ENCODE results near the gene MRI1. TPM values are rescaled to one million over a fixed set of nuclear protein-coding genes. Genes with fewer than 3 reads are reported as not detected.
A peak's percentile ranks its signal among the peaks of the same experiment; 100 is the strongest.
"Not testable (repeated sequence)": the region's sequence is repeated elsewhere in the genome, so short reads cannot be mapped to it uniquely, and the experiment has no call there.

The MRI1 gene
- total RNA-seq, 1 experiment from 2014 or later, result 20.2 TPM

DNA sequence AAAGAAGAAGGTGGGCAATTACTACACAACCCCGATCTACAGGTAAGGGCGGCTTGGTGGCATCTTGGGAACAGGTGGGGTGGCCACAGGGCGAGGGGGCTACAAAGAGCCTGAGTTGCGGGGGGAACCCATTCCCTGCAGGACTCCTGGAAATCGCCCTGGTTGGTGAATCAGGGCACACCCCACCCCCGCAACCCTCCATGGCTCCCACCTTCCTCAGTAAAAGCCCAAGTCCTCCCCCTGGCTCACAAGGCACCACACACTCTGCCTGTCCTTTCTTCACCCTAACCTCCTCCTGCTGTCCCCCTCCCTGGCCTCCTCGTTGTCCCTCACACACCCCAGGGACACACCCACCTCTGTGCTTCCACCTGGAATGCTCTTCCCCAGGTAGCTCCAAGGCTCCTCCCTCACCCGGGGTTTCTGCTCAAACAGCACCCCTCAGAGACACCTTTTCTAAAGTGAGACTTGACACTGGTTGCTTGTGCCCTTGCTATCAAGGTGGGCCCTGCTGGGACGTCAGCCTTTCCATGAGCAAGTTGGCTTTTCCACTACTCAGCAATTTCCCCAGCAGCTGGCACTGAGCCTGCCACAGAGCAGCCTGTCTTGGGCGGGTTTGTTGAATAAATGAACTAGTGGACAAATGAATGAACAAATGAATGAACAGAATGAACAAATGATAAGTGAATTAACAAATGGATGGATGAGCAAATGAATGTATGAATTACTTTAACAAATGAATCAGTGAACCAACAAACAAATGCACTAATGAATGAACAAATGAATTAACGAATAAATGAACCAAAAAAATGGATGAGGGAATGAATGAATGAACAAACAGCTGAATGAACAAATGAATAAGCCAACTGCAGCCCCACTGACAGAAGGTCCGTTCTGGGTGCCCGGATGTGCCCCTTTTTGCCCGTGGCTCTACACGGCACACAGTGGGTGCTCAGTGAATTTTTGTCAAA, 6.2 kb upstream of the MRI1 start:
- DNase-seq (ENCODE audit: extremely low read depth, low read depth), result no peak

DNA sequence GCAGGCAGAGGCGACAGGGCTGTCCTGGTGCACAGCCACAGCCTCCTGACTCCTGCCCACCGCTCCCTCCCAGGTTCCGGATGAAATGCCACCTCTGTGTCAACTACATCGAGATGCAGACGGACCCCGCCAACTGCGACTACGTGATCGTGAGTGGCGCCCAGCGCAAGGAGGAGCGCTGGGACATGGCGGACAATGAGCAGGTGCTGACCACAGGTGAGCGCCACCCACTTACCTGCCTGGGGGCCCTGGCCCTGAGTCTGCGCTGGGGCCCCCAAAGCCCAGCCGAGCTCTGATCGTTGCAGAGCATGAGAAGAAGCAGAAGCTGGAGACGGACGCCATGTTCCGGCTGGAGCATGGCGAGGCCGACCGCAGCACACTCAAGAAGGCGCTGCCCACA, 5.5 kb upstream of the MRI1 start:
- DNase-seq (ENCODE audit: extremely low read depth, low read depth), result no peak

DNA sequence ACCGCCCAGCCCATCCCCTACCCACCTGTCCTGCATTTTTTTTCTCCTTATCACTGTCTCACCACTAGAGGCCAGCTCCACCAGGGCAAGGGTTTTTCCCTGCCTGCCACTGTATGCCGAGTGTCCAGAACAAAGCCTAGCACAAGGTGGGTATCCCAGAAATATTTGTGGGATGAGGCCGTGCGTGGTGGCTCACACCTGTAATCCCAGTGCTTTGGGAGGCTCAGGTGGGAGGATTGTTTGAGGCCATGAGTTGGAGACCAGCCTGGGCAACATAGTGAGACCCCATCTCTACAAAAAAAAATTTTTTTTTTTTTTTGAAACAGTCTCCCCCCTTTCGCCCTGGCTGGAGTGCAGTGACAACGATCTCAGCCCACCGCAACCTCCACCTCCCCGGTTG, 2.9 kb upstream of the MRI1 start:
- DNase-seq (ENCODE audit: extremely low read depth, low read depth), result no peak

DNA sequence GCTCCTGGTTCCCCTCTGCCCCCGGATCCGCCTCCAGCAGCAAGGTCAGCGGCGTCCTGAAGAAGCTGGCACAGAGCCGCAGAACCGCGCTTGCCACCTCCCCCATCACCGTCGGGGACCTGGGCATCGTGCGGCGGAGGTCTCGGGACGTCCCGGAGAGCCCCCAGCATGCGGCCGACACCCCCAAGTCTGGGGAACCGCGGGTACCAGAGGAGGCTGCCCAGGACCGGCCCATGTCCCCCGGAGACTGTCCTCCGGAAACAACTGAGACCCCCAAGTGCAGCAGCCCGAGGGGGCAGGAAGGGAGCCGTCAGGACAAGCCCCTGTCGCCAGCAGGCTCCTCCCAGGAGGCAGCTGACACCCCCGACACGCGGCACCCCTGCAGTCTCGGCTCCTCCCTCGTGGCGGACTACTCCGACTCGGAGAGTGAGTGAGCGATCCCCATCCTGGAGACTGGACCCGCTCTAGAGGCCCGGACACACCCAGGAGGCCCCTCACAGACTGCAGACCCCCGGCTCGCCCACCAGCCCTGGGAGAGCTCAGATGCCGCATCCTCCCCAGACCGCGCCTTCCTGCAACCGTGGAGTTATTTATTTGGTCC, 1.6 kb upstream of the MRI1 start:
- DNase-seq (ENCODE audit: extremely low read depth, low read depth), result no peak

DNA sequence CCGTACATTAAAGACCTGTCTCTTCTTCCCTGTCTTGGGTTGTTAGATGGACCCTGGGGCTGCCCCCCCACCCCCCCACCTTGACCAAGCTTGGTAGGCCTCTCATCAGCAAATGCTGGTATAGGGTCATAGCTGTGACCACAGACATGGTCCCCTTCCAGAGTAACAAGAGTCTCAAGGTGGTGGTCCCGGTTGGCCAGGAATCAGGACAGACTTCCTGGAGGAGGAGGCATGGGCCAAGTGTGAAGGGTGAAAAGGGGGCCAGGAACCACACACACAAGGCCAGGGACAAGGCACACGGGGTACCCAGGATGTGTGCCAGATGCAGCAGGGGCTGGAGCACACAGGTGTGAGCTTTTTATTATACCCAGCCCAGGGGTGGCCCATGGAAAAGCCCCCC, 1.1 kb upstream of the MRI1 start:
- DNase-seq (ENCODE audit: extremely low read depth, low read depth), result no peak

DNA sequence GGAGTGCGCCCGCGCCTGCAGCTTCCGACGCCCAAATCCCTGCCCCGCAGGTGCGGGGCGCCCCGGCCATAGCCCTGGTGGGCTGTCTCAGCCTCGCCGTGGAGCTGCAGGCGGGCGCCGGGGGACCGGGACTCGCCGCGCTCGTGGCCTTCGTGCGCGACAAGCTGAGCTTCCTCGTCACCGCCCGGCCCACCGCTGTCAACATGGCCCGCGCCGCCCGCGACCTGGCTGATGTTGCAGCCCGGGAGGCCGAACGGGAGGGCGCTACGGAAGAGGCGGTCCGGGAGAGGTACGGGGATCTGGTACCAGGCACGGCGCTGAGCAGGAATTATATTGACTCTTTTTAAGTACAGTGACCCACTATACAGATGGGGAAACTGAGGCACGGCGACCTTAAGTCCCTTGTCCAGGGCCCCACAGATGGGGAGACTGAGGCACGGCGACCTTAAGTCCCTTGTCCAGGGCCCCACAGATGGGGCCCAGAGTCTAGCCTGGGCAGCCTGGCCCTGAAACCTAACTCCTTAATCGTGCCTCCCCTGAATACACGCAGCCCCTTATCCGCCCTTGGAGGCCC, 586 bp downstream of the MRI1 start:
- no peak for DNase-seq (ENCODE audit: extremely low read depth, low read depth)

DNA sequence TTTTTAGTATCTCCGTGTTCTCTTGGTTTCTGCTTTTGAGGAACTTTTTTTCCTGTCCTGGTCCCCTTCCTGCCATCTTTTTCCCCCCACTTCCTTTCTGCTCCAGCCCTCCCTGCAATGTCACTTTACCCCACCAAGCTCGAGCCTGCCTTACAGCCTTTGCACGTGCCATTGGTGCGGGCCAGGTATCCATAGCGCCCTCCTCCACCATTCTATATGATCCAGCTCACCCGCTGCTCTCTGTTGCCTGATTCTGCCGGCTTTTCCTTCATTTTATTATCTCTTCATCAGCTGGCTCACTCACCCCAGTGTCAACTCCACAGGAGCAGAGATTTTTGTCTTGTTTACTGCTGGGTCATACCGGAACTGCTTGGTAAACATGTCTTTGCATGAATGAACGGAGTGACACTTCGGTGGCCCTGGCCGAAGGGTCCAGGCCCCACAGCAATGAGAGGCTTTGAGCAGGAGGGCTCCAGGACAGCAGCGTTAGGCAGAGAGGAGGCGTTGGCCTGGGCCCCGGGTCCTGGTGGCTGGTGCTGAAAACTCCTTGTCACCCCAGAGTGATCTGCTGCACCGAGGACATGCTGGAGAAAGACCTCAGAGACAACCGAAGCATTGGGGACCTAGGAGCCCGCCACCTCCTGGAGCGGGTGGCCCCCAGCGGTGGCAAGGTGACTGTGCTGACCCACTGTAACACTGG, 1.2 kb downstream of the MRI1 start:
- DNase-seq (ENCODE audit: extremely low read depth, low read depth), result no peak

DNA sequence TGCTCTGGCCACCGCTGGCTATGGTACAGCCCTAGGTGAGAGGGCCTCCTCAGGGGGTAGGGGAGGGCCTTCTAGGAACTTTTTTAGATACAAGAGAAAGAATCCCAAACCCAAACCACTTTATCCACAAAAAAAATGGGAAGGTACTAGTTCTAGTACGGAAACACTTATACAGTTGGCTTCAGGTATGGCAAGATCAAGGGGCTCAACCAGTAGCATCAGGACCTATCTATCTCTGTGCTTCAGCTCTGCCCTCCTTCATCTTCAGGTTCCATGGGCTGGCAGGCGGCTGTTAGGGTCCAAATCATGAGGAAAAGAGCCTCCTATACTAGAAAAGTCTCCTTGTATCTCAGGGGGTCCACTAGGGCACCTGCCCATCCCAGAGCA, 1.8 kb downstream of the MRI1 start:
- no peak for DNase-seq (ENCODE audit: extremely low read depth, low read depth)

DNA sequence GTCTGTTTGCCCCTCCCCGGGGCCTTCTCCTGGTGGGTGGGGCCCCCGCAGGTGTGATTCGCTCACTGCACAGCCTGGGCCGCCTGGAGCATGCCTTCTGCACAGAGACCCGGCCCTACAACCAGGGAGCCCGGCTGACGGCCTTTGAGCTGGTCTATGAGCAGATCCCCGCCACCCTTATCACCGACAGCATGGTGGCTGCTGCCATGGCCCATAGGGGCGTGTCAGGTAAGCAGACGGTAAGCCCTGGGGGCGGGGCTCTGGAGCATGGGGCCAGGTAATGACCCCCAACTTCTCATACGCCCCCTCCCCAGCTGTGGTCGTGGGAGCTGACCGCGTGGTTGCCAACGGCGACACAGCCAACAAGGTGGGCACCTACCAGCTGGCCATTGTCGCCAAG, 4.2 kb downstream of the MRI1 start:
- no peak for DNase-seq (ENCODE audit: extremely low read depth, low read depth)

DNA sequence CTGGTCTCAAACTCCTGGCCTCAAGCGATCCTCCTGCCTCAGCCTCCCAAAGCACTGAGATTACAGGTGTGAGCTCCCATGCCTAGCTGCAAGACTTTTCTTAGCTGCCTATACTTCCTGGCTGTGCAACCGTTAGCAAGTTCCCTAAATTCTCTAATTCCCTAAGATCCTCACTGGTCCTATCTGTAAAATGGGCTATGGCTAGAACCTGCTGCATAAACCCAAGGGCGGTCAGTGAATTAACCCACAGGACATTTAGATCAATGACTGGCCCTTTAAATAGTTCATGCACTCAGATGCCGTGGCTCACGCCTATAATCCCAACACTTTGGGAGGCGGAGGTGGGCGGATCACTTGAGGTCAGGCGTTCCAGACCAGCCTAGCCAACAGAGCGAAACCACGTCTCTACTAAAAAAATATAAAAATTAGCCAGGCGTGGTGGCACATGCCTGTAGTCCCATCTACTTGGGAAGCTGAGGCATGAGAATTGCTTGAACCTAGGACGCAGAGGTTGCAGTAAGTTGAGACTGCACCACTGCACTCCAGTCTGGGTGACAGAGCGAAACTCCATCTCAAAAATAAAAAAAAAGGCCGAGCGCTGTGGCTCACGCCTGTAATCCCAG, 5.8 kb downstream of the MRI1 start:
- DNase-seq (ENCODE audit: extremely low read depth, low read depth), result no peak

DNA sequence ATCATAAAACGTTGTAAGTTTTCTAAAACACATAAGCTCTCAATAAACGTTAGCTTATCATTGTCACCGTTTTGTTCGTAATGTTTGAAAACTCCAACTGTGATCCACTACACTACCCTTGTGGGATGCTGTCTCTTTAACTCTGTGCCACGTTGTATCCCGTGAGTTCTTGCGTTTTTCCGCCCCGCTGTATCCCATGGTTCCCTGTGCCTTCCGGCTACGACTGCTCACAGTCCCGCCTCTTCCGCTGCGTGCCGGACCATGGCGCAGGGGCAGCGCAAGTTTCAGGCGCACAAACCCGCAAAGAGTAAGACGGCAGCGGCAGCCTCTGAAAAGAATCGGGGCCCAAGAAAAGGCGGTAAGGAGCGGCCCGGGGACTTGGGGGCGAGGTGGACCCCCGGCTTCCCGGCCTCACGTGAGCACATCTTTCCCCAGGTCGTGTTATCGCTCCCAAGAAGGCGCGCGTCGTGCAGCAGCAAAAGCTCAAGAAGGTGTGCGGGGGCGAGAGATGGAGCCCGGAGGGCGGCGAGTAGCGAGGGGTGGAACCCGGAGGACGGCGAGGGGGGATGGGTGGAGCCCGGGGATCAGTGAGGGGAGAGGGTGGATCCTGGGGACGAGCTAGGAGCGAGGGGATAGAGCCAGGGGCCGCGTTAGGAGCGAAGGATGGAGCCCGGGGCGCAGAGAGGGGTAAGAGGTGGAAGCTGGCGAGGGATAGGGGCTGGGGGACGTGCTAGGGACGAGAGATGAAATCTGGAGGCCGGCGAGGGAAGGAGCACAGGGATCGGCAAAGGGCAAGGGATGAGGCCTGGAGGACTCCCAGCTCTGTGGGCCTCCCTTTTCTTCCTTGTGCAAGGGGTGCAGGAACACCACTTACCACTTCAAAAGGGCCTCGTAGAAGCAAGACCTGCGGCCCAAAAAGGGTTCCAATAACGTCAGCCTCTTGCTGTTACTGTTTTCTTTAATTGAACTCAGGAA, 10.2 kb downstream of the MRI1 start, which contains the start of gene C19orf53:
Gene C19orf53 (plus strand): TSS at position 240 of the 975 bp plus-strand sequence. CDS start 22 bp downstream, at position 262.
- DNase-seq (ENCODE audit: extremely low read depth, low read depth), result peak; percentile 83

DNA sequence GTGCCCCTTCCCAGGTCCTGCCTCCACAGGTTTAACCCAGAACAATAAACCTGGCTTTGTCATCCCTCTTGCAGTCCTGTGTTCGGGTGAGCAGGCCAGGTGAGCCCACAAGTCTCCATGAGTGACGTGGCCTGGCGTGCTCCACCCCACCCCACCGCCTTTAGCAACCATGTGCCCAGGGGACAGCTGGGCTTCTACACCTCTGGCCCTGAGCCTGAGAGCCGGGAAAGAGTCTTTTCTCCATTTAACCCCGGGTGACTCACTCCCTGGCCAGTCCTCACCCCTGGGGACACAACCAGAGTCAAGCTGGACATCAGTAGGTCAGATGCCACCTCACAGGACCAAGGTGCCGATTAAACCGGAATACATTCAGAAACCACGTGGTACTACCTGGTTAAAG, 14.1 kb downstream of the MRI1 start:
- no peak for DNase-seq (ENCODE audit: extremely low read depth, low read depth)

DNA sequence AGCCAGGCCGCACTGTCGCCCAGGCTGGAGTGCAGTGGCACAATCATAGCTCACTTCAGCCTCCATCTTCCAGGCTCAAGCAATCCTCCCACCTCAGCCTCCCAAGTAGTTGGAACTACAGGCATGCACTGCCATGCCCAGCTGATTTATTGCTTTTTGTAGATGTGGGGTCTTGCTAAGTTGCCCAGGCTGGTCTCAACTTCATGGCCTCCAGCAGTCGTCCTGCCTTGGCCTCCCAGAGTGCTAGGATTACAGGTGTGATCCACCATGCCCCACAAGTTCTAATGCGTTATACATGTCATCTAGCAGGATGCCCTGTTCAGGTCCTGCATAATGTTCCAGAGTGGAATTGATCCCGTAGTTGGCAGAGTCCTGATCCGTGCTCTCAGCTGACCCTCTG, 14.5 kb downstream of the MRI1 start:
- no peak for DNase-seq (ENCODE audit: extremely low read depth, low read depth)

DNA sequence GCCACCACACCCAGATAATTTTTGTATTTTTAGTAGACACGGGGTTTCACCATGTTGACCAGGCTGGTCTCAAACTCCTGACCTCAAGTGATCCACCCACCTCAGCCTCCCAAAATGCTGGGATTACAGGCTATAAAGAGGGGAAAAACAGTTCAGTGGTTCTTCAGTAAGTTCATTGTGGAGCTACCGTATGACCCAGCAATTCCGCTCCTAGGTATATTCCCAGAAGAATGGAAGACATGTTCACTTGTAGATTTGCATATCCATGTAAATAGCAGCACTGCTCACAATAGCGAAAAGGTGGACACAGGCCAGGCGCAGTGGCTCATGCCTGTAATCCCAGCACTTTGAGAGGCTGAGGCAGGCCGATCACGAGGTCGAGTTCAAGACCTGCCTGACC, 15.5 kb downstream of the MRI1 start:
- not testable (repeated sequence) for DNase-seq (ENCODE audit: extremely low read depth, low read depth)

DNA sequence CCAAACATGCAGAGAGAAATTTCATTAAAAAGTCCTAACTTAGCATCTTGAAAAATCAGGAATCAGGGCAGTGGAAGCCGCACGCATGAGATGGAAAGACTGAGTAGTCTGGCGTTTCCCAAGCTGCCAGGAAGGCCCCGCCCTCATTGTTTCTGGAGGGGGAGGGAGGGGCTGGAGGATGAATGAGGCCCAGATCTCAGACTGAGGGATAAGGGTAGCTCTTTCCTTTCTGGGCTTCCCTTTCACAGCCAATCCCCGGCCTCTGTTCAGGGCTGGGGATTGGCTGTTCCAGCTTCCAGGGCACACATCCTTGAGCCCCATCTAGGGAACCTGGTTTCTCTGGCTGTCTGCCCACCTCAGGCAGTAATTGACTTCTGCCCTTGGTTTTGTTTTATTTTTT, 17.2 kb downstream of the MRI1 start:
- no peak for DNase-seq (ENCODE audit: extremely low read depth, low read depth)

DNA sequence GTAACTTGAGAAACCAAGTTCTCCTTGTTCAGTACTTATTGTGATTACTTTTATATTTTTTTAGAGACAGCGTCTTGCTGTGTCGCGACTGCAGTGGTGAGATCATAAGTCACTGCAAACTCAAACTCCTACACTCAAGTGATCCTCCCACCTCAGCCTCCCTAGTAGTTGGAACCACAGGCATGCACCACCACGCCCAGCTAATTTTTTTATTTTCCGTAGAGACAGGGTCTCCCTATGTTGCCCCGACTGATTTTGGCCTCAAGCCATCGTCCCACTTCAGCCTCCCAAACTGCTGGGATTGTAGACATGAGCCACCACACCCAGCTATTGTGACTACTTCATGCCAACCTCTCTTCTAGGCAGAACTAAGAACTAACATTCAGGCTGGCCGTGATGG, 18.2 kb downstream of the MRI1 start:
- no peak for DNase-seq (ENCODE audit: extremely low read depth, low read depth)

DNA sequence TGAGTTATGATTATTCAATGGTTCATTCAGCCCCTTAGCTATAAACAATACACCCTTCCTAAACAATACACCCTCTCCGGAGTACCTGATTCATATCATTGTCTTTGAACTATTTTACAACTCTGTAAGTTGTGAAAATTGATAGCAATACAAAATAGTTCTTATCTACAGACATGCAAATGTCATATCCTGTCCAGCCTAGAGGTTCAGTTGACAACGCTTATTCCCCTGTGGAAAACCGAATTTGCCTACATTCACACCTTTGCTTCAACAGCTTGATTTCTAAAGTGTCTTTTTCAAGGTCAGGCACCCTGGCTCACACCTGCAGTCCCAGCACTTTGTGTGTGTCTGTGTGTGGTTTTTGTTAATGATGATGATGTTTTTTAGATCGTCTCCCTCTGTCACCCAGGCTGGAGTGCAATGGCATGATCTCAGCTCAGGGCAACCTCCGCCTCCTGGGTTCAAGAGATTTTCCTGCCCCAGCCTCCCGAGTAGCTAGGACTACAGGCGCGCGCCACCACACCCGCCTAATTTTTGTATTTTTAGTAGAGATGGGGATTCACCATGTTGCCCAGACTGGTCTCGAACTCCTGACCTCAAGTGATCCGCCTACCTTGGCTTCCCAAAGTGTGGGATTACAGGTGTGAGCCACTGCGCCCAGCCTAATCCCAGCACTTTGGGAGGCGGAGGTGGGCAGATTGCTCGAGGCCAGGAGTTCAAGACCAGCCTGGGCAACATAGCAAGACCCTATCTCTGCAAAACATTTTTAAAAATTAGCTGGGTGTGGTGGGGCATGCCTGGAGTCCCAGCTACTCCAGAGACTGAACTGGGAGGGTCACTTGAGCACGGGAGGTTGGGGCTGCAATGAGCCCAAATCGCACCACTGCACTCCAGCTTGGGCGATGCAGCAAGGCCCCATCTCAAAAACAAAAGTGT, 19.5 kb downstream of the MRI1 start:
- no peak for DNase-seq (ENCODE audit: extremely low read depth, low read depth)

DNA sequence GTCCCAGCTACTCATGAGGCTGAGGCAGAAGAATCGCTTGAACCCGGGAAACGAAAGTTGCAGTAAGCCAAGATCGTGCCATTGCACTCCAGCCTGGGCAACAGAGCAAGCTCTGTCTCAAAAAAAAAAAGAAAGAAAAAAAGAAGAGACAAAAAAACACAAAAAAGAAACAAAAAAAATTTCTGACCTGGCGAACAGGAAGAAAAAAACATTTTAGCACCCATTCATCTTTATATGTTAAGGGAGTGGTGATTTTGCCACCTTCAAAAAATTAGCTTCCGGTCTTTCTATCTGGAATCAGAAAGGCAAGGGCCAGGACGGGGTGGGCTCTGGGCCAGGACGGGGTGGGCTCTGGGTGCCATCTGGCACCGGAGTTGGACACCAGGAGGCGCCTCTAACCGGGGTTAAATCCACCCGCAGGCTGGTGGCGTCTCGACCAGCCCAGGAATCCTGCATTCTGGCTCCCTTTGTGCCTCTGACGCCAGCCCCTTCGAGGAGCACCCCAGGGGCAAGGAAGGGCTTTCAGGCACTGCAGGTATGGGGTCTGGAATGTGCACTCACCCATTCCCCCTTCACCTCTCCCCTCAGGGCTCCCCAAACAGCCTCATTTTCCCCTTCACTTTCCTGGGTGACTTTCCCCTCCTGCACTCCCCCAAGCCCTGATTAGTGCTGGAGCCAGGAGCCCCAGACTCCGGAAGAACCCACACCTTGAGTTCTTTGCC, 20.6 kb downstream of the MRI1 start:
- DNase-seq (ENCODE audit: extremely low read depth, low read depth), result peak; percentile 52

Data from NCI-H460 (cell line).